Measurements from ENCODE around the gene SCIN.

DNA sequence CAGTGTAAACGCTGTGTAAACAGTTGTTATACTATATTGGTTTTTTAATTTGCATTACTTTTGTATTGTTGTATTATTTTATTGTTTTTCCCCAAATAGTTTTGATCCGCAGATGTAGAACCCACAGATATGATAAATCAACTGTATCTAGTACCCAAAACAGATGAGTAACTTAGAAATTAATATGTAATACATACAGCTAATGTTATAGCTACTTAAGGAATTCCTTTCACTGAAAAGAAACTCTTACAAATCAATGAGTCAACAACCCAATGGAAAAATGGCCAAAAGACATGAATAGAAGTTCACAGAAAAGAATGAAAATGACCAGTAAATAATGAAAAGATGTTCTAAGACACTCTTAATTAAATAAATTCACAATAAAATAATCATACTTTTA, 84.6 kb downstream of the SCIN start:
- no peak for TF ChIP-seq POLR2A (IDR thresholded peaks at IDR 0.05)
- TF ChIP-seq, protein P1, sequence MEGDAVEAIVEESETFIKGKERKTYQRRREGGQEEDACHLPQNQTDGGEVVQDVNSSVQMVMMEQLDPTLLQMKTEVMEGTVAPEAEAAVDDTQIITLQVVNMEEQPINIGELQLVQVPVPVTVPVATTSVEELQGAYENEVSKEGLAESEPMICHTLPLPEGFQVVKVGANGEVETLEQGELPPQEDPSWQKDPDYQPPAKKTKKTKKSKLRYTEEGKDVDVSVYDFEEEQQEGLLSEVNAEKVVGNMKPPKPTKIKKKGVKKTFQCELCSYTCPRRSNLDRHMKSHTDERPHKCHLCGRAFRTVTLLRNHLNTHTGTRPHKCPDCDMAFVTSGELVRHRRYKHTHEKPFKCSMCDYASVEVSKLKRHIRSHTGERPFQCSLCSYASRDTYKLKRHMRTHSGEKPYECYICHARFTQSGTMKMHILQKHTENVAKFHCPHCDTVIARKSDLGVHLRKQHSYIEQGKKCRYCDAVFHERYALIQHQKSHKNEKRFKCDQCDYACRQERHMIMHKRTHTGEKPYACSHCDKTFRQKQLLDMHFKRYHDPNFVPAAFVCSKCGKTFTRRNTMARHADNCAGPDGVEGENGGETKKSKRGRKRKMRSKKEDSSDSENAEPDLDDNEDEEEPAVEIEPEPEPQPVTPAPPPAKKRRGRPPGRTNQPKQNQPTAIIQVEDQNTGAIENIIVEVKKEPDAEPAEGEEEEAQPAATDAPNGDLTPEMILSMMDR (IDR thresholded peaks at IDR 0.05): no peak

All from Peyer's patch (tissue), 4 donors.